AG09309 (cell line): Measurements from ENCODE around the gene ZMYND8.
A peak's percentile ranks its signal among the peaks of the same experiment; 100 is the strongest.
"Not testable (repeated sequence)": the region's sequence is repeated elsewhere in the genome, so short reads cannot be mapped to it uniquely, and the experiment has no call there.

Experiments used
- DNase-seq: peaks from one replicate; pipeline ENCODE4 v3.0.0-alpha.2; 2010; ENCODE audit warnings: low read depth
- H3K4me3 ChIP-seq: 2 replicates; pipeline ENCODE4 v1.5.1; 2011; ENCODE audit warnings: mild to moderate bottlenecking, low read depth, low read length, moderate library complexity; ENCODE audit not compliant: control insufficient read depth
- TF ChIP-seq, protein P1 (sequence below): IDR thresholded peaks from 2 replicates; pipeline ENCODE4 v1.5.1; 2011; ENCODE audit warnings: mild to moderate bottlenecking, low read depth, low read length, inconsistent platforms; ENCODE audit not compliant: insufficient read depth, control insufficient read depth; ENCODE audit errors: missing control alignments

ZMYND8 gene

DNA sequence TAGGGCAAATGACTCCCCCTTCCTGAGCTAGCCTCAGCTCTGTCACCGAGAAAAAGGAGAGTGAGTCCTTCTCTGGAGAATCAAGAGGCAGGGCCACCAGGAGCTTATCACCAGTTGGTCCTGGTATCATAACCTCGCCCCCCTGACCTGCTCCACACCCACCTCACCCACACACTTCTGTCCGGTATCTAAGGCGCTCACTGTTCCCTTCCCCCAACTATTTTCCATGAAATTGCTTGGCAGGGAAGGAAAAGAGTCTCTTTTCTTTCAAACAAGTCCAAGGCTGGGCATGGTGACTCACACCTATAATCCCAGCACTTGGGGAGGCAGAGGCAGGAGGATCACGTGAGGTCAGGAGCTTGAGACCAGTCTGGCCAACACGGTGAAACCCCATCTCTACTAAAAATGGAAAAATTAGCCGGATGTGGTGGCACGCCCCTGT lies 77.6 kb downstream of the ZMYND8 start:
- TF ChIP-seq, protein P1, sequence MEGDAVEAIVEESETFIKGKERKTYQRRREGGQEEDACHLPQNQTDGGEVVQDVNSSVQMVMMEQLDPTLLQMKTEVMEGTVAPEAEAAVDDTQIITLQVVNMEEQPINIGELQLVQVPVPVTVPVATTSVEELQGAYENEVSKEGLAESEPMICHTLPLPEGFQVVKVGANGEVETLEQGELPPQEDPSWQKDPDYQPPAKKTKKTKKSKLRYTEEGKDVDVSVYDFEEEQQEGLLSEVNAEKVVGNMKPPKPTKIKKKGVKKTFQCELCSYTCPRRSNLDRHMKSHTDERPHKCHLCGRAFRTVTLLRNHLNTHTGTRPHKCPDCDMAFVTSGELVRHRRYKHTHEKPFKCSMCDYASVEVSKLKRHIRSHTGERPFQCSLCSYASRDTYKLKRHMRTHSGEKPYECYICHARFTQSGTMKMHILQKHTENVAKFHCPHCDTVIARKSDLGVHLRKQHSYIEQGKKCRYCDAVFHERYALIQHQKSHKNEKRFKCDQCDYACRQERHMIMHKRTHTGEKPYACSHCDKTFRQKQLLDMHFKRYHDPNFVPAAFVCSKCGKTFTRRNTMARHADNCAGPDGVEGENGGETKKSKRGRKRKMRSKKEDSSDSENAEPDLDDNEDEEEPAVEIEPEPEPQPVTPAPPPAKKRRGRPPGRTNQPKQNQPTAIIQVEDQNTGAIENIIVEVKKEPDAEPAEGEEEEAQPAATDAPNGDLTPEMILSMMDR = no peak
- no peak for DNase-seq
- no peak overlapping the region for H3K4me3 ChIP-seq

DNA sequence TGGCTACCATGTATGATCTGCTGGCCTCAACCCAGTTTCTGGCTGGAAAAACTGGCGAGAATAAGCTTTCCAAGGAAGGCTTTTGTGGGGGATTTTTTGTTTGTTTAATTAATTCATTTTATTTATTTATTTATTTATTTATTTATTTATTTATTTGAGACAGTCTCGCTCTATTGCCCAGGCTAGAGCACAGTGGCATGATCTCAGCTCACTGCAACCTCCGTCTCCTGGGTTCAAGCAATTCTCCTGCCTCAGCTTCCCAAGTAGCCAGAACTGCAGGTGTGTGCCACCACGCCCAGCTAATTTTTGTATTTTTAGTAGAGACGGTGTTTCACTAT lies 79.0 kb downstream of the ZMYND8 start:
- not testable (repeated sequence) for DNase-seq, H3K4me3 ChIP-seq

DNA sequence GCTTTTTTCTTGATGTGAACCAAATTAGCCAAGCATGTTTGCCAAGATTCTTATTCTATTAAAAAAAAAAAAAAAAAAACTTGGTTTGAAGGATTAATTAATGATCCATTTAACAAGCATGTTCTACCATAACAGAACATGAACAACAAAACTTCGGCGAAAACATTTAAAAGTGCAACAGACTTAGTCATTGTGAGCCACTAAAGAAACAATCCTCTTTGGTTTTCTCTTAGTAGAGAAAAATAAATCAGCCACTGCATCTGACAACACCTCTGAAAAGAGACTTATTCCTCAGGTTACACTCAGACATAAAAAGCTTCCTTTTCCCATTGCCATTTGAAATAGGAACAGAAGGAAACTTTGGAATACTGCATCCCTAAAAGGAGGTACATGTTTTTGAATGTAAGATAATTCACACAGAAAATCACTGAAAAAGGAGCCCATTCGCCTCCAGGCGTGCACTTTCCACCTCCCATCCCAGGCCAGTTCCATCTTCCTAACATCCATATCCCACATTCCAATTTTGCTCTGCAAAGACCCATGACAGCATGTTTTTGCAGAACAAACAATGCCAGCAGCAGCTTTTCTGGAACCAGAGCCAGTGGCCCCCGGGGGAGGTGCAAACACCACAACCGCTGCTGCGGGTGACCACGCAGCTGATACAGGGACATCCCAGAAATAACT lies 79.5 kb downstream of the ZMYND8 start:
- TF ChIP-seq, protein P1 = no peak
- DNase-seq = no peak
- no peak overlapping the region for H3K4me3 ChIP-seq

DNA sequence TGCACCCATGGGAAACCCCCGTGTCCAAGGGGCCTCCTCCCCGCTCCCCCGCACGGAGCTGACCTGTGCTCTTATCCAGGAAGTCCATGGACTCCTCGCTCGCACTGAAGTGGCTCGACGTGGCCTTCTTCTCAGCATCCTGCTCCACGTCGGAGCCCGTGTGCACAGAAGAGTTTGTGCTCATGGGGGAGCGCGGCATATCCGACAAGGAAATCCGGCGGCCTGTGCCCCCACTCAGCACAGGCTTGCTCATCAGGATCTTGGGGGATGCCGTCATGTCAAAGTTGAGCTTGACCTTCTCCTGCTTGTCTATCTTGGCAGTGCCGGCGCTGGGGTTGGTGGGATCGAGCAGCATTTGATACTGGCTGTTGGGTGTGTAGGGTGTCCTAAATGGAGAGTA lies 80.2 kb downstream of the ZMYND8 start:
- TF ChIP-seq, protein P1 = no peak
- DNase-seq = no peak
- no peak overlapping the region for H3K4me3 ChIP-seq

DNA sequence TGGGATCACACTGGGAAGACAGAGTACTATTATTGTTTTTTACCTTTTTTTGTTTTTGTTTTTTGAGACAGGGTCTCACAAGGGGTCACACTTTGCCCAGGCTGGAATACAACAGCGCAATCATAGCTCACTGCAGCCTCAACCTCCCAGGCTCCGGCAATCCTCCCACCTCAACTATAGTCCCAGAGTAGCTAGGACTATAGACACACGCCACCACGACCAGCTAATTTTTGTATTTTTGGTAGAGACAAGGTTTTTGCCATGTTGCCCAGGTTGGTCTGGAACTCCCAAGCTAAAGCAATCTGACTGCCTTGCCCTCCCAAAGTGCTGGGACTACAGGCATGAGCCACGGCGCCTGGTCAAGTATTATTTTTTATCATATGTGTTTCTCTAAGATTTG lies 81.0 kb downstream of the ZMYND8 start:
- no peak overlapping the region for H3K4me3 ChIP-seq
- no peak for DNase-seq
- TF ChIP-seq, protein P1 = no peak

DNA sequence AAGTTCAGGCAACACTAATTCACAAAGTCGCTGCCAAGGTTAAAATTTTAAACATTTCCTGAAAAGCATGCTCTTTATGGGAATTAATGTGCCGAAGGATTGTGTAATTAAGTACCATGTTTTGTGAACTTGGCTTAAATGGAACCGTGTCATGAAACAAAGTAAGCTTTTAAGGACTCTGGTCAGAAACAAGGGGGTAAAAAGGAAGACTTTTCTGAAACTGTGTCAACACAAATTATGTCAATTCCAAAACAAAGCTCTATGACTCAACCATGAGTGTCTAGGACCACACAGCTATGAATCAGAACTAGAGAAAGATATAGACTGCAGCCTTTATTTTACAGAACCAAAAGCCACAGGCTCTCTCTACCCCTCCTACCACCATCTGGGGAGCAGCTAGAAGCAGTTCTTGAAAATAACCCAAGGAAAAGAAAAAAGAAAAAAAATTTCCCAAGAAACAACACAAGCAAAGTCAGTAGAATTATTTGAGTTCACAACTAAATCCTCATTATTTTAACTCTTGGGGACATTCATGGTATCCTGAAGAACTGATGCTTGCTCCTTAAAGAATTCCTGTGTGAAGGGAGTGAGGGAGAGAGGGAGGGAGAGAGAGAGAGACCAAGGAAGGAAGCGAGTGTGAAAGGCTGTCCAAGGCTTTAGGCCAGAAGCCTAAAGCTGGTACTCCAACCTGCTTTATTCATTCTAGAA lies 81.9 kb downstream of the ZMYND8 start:
- peak; percentile 80 for DNase-seq
- no peak overlapping the region for H3K4me3 ChIP-seq
- TF ChIP-seq, protein P1 = no peak

DNA sequence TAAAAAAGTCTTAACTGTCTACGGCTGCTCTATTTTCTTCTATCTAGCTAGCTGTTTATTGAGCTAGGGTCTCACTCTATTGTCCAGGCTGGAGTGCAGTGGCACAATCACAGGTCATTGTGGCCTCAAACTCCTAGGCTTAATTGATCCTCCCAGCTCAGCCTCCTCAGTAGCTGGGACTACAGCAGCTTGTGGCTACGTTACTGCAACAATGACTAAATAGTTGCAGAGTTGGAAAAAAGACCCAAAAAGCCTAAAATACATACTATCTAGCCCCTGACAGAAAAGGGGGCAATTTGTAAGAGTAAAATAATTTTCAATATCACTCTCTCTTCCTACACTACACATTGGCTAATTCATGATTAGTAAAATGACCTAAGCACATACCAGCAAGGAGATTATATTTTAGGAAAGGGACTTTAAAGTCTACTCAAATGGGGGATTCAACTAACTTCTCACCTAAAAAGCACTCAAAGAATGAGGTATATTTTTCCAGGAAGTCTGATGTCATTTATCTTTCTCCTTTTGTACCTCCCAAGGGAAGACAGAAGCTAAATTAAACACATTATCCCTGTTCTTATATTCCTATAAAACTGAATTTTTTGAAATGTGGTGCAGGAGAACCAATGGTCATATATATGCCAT lies 82.8 kb downstream of the ZMYND8 start:
- TF ChIP-seq, protein P1 = no peak
- no peak for DNase-seq
- H3K4me3 ChIP-seq = no peak overlapping the region
